ENCODE measurements around the gene FAM200B.
"Not testable (repeated sequence)": the region's sequence is repeated elsewhere in the genome, so short reads cannot be mapped to it uniquely, and the experiment has no call there.

Gene FAM200B

DNA sequence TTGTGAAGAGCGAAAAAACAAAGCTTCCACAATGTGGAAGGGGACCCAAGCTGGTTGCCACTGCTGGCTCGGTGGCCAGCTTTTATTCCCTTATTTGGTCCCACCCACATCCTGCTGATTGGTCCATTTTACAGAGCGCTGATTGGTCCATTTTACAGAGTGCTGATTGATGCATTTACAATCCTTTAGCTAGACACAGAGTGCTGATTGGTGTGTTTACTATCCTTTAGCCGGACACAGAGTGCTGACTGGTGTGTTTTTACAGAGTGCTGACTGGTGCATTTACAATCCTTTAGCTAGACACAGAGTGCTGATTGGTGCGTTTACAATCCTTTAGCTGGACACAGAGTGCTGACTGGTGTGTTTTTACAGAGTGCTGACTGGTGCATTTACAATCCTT is 51.4 kb downstream of the FAM200B start:
- not testable (repeated sequence) for H3K27ac Mint-ChIP-seq (ENCODE audit: low read depth); H3K4me3 Mint-ChIP-seq; H3K9me3 Mint-ChIP-seq; H3K4me1 Mint-ChIP-seq; H3K36me3 Mint-ChIP-seq (ENCODE audit: insufficient read depth); DNase-seq (ENCODE audit: low spot score in 2 of 2); ATAC-seq (replicated peaks; ENCODE audit: extremely low read depth, poor library complexity, severe bottlenecking)
- peaks cover 17% of the 10 kb centered on the region for H3K27me3 Mint-ChIP-seq

DNA sequence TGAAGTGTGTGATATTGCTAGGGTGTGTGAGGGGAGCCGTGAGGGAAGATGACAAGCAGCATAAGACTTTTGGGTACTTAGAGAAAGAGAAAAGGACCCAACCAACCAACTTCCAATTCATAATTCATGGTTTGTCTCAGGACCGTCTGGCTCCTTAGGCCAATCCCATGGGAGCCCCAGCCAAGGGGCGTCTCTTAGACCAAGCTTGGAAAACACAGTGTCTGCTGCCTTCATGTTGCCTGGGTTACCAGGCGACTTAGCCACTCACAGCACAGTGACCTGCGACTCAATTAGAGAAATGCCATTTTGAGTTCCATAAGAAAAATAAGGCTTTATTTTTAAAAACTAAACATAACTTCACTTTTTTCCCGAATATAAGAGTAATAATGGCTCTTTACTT is 53.9 kb downstream of the FAM200B start:
- peaks cover 2% of the 10 kb centered on the region for H3K36me3 Mint-ChIP-seq (ENCODE audit: insufficient read depth)
- peaks cover 17% of the 10 kb centered on the region for H3K27me3 Mint-ChIP-seq
- no peak for DNase-seq (ENCODE audit: low spot score in 2 of 2)
- no peaks in the 10 kb centered on the region for H3K9me3 Mint-ChIP-seq
- no peak for ATAC-seq (replicated peaks; ENCODE audit: extremely low read depth, poor library complexity, severe bottlenecking)
- H3K27ac Mint-ChIP-seq (ENCODE audit: low read depth), result no peak overlapping the region
- no peaks in the 10 kb centered on the region for H3K4me1 Mint-ChIP-seq
- no peak overlapping the region for H3K4me3 Mint-ChIP-seq

DNA sequence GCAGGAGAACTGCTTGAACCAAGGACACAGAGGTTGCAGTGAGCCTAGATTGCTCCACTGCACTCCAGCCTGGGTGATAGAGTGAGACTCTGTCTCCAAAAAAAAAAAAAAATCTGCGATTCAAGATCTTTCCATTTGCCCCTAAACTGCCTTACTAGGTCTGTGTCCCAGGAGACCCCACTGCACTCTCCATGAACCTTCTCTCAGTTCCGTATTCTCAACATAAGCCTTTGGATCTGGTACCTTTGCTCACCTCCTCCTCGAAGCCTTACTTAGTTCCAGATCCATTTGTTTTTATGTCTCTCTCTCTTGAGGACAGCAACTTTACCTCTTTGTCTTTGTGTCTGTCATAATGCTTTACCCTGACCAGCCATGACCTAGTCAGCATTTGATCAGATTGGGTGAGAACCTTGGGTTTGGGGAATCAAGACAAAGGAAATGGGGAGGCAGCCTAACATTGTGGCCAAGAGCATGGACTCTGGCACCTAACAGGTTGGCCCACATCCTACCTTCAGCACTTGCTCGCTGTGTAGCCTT is 55.0 kb downstream of the FAM200B start:
- Mint-ChIP-seq H3K4me1 (no peaks in the 10 kb centered on the region), H3K27me3 (peaks cover 17% of the 10 kb centered on the region), H3K4me3 (no peak overlapping the region), H3K9me3 (no peaks in the 10 kb centered on the region), H3K27ac (ENCODE audit: low read depth) (no peak overlapping the region), H3K36me3 (ENCODE audit: insufficient read depth) (peaks cover 2% of the 10 kb centered on the region)
- DNase-seq (ENCODE audit: low spot score in 2 of 2), result no peak
- ATAC-seq (replicated peaks; ENCODE audit: extremely low read depth, poor library complexity, severe bottlenecking), result no peak

DNA sequence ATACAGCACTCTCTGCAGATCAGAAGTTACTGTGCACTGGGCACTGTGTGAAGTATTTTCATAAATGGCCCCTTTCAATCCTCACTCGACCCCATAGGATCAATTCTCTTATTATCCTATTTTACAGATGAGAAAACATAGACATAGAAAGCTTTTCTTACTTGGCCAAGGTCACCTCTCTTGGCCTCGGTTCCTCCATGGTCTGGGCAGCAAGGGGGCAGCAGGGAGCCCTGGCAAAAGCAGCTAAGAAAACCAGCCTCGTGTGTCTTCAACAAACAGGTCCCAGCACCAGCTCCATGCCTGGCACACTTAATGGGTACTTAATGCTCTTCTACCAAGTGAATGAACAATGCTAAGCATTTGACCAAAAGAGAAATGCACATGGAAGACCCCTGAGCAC is 55.6 kb downstream of the FAM200B start:
- Mint-ChIP-seq H3K27ac (ENCODE audit: low read depth) (no peak overlapping the region), H3K27me3 (peaks cover 17% of the 10 kb centered on the region), H3K4me3 (no peak overlapping the region), H3K36me3 (ENCODE audit: insufficient read depth) (peaks cover 2% of the 10 kb centered on the region), H3K4me1 (peaks cover under 1% of the 10 kb centered on the region), H3K9me3 (peaks cover 2% of the 10 kb centered on the region)
- DNase-seq (ENCODE audit: low spot score in 2 of 2), result no peak
- no peak for ATAC-seq (replicated peaks; ENCODE audit: extremely low read depth, poor library complexity, severe bottlenecking)

DNA sequence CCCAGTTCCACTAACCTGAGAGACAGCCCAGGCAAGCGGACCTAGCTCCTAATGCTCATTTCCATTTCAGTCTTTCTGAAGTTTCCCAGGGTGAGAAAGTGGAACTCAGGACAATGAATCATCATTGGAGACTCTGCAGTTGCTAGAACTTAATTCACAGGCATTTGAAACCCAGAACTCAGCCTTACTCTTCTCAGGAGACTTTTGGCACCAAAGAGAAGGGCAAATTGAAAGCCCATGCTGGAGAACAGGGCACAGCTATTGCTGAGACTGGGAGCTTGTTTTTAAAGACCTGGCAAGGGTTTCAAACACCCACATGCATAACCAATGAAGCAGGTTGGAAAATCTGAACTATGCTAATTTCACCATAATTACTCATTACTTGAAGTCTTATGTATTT is 57.2 kb downstream of the FAM200B start:
- Mint-ChIP-seq H3K9me3 (peaks cover 8% of the 10 kb centered on the region), H3K27me3 (peaks cover 17% of the 10 kb centered on the region), H3K36me3 (ENCODE audit: insufficient read depth) (peaks cover 2% of the 10 kb centered on the region), H3K27ac (ENCODE audit: low read depth) (no peak overlapping the region), H3K4me3 (no peak overlapping the region), H3K4me1 (peaks cover 6% of the 10 kb centered on the region)
- no peak for DNase-seq (ENCODE audit: low spot score in 2 of 2)
- no peak for ATAC-seq (replicated peaks; ENCODE audit: extremely low read depth, poor library complexity, severe bottlenecking)

Measured in central memory CD8-positive, alpha-beta T cell (primary cell).